ENCODE data around the gene ATG9B.

DNA sequence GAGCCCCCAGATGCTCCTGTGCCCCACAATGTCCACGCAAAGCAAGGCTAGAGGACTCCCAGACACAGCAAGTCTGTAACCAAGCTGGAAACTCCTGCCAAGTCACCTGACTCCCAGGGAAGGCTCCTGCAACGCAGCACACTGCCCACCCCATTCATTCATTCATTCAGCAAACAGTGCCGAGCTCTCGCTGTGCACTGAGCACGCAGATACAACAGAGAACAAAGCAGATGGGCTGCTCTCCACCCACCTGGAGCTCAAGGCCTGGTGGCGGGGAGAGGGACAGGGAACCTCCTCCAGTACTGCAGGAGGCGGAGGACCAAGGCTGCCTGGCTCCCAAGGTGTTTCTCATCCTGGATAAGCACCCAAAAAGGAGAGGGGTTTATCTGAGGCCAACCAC is 54.8 kb downstream of the ATG9B start:
- TF ChIP-seq GABPA (IDR thresholded peaks at IDR 0.05; ENCODE audit: low read depth): no peak
- TF ChIP-seq, protein P1, sequence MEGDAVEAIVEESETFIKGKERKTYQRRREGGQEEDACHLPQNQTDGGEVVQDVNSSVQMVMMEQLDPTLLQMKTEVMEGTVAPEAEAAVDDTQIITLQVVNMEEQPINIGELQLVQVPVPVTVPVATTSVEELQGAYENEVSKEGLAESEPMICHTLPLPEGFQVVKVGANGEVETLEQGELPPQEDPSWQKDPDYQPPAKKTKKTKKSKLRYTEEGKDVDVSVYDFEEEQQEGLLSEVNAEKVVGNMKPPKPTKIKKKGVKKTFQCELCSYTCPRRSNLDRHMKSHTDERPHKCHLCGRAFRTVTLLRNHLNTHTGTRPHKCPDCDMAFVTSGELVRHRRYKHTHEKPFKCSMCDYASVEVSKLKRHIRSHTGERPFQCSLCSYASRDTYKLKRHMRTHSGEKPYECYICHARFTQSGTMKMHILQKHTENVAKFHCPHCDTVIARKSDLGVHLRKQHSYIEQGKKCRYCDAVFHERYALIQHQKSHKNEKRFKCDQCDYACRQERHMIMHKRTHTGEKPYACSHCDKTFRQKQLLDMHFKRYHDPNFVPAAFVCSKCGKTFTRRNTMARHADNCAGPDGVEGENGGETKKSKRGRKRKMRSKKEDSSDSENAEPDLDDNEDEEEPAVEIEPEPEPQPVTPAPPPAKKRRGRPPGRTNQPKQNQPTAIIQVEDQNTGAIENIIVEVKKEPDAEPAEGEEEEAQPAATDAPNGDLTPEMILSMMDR (IDR thresholded peaks at IDR 0.05; ENCODE audit: insufficient read depth, low read length): no peak
- TF ChIP-seq, protein P2, sequence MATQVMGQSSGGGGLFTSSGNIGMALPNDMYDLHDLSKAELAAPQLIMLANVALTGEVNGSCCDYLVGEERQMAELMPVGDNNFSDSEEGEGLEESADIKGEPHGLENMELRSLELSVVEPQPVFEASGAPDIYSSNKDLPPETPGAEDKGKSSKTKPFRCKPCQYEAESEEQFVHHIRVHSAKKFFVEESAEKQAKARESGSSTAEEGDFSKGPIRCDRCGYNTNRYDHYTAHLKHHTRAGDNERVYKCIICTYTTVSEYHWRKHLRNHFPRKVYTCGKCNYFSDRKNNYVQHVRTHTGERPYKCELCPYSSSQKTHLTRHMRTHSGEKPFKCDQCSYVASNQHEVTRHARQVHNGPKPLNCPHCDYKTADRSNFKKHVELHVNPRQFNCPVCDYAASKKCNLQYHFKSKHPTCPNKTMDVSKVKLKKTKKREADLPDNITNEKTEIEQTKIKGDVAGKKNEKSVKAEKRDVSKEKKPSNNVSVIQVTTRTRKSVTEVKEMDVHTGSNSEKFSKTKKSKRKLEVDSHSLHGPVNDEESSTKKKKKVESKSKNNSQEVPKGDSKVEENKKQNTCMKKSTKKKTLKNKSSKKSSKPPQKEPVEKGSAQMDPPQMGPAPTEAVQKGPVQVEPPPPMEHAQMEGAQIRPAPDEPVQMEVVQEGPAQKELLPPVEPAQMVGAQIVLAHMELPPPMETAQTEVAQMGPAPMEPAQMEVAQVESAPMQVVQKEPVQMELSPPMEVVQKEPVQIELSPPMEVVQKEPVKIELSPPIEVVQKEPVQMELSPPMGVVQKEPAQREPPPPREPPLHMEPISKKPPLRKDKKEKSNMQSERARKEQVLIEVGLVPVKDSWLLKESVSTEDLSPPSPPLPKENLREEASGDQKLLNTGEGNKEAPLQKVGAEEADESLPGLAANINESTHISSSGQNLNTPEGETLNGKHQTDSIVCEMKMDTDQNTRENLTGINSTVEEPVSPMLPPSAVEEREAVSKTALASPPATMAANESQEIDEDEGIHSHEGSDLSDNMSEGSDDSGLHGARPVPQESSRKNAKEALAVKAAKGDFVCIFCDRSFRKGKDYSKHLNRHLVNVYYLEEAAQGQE (IDR thresholded peaks at IDR 0.05; ENCODE audit: insufficient replicate concordance, low read depth): no peak
- no peak for TF ChIP-seq POLR2AphosphoS5 (IDR thresholded peaks at IDR 0.05; ENCODE audit: low read depth)
- TF ChIP-seq SPI1 (IDR thresholded peaks at IDR 0.05; ENCODE audit: borderline replicate concordance, low read depth): no peak

Data from HL-60 (cell line).